ENCODE results near the gene CHRM1. TPM values are rescaled to one million over a fixed set of nuclear protein-coding genes. Genes with fewer than 3 reads are reported as not detected.
"Not testable (repeated sequence)": the region's sequence is repeated elsewhere in the genome, so short reads cannot be mapped to it uniquely, and the experiment has no call there.

Gene CHRM1
- total and polyA plus RNA-seq, 8 donors, result 0.12 to 19.4 (median 2.5) TPM; not detected in 2

DNA sequence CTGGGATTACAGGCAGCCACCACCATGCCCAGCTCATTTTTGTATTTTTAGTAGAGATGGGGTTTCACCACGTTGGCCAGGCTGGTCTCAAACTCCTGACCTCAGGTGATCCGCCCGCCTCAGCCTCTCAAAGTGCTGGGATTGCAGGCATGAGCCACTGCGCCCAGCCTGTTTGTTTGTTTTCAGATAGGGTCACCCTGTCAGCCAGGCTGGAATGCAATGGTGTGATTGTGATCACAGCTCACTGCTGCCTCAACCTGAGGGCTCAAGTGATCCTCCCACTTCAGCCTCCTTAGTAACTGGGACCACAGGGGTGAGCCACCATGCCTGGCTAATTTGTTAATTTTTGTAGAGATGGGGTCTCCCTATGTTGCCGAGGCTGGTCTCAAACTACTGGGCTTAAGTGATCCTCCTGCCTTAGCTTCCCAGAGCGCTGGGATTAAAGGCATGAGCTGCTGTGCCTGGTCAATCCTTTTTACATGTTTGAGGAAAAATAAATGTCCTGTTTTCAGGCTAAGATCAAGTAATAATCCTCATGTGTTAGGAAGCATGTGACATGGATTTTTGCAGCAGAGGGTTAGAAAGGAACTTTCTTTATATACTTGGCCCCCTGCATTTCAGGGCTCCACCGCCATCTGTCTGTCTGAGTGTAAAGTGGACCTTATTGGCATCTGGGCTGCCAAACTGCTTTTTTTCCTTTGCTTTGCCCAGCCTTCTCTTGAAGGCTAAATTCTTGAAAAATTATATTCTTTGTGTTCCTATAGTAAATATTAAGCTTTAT lies 45.3 kb downstream of the CHRM1 start:
- no peaks in the 10 kb centered on the region for H3K36me3 ChIP-seq
- DNase-seq, result peak; percentile 26 to 63
- TF ChIP-seq, protein P1, sequence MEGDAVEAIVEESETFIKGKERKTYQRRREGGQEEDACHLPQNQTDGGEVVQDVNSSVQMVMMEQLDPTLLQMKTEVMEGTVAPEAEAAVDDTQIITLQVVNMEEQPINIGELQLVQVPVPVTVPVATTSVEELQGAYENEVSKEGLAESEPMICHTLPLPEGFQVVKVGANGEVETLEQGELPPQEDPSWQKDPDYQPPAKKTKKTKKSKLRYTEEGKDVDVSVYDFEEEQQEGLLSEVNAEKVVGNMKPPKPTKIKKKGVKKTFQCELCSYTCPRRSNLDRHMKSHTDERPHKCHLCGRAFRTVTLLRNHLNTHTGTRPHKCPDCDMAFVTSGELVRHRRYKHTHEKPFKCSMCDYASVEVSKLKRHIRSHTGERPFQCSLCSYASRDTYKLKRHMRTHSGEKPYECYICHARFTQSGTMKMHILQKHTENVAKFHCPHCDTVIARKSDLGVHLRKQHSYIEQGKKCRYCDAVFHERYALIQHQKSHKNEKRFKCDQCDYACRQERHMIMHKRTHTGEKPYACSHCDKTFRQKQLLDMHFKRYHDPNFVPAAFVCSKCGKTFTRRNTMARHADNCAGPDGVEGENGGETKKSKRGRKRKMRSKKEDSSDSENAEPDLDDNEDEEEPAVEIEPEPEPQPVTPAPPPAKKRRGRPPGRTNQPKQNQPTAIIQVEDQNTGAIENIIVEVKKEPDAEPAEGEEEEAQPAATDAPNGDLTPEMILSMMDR (IDR thresholded peaks at IDR 0.05), result no peak
- TF ChIP-seq POLR2A (IDR thresholded peaks at IDR 0.05) (no peak), EP300 (IDR thresholded peaks at IDR 0.05) (no peak), POLR2AphosphoS5 (IDR thresholded peaks at IDR 0.05) (peak in 1 of 3 donors; percentile 39)
- no peak overlapping the region for H3K4me3 ChIP-seq
- 53 to 68% (median 56%) methylated on average over 7 of the region's 7 CpGs for WGBS, 5 donors
- H3K27ac ChIP-seq, result peak overlapping the region in 4 of 5 donors; percentile 7 to 44 (median 20)
- H3K4me1 ChIP-seq, result peaks cover 23 to 51% (median 37%) of the 10 kb centered on the region in 4 donors
- no peaks in the 10 kb centered on the region for H3K27me3 ChIP-seq
- intact Hi-C loops (cut with DNase I; ENCODE audit: low total_unique reads), result no loop called here
- H3K9me3 ChIP-seq, result no peaks in the 10 kb centered on the region

- Histone ChIP-seq H3K9me3 (no peaks in the 10 kb centered on the region), H3K4me1 (peaks cover 13 to 44% (median 30%) of the 10 kb centered on the region in 4 donors), H3K4me3 (no peak overlapping the region), H3K27ac (no peak overlapping the region), H3K27me3 (no peaks in the 10 kb centered on the region), H3K36me3 (no peaks in the 10 kb centered on the region)
- intact Hi-C loops (cut with DNase I; ENCODE audit: low total_unique reads), result no loop called here
- 96 to 98% (median 98%) methylated on average over 7 of the region's 7 CpGs for WGBS, 5 donors
- DNase-seq, result no peak
- TF ChIP-seq POLR2AphosphoS5 (IDR thresholded peaks at IDR 0.05) (no peak), POLR2A (IDR thresholded peaks at IDR 0.05) (no peak), EP300 (IDR thresholded peaks at IDR 0.05) (no peak)
- TF ChIP-seq, protein P1 (IDR thresholded peaks at IDR 0.05), result no peak
Measured at GRCh38 chr11:62874851-62875250, 46.3 kb downstream of the CHRM1 start.

DNA sequence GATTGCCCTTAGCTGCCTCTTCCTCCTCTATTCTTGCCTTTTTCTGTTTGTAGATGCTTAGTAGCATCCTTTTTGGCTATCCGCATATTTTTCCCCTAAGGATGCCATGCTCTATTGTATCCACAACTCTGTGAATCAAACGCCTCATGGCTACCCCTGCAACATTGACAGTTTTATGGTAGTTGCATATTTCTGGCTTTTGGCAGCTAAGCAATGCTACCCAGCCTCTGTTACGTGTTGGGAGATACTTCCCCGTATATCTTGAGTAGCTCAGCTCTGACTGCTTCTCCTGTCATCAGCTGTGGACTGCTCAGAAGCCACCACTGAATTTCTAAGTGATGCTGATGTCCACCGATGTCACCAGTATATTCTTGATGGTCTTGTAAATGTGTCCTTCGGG lies 55.5 kb downstream of the CHRM1 start:
- H3K36me3 ChIP-seq, result no peaks in the 10 kb centered on the region
- no peak for DNase-seq
- TF ChIP-seq, protein P1 (IDR thresholded peaks at IDR 0.05), result no peak
- TF ChIP-seq EP300 (IDR thresholded peaks at IDR 0.05) (no peak), POLR2A (IDR thresholded peaks at IDR 0.05) (no peak), POLR2AphosphoS5 (IDR thresholded peaks at IDR 0.05) (no peak)
- no peaks in the 10 kb centered on the region for H3K9me3 ChIP-seq
- 79 to 91% (median 87%) methylated on average over 6 of the region's 6 CpGs for WGBS, 5 donors
- no peak overlapping the region for H3K4me3 ChIP-seq
- intact Hi-C loops (cut with DNase I; ENCODE audit: low total_unique reads), result no loop called here
- no peaks in the 10 kb centered on the region for H3K27me3 ChIP-seq
- H3K4me1 ChIP-seq, result peaks cover 0 to 9% (median 4%) of the 10 kb centered on the region in 4 donors
- H3K27ac ChIP-seq, result no peak overlapping the region

DNA sequence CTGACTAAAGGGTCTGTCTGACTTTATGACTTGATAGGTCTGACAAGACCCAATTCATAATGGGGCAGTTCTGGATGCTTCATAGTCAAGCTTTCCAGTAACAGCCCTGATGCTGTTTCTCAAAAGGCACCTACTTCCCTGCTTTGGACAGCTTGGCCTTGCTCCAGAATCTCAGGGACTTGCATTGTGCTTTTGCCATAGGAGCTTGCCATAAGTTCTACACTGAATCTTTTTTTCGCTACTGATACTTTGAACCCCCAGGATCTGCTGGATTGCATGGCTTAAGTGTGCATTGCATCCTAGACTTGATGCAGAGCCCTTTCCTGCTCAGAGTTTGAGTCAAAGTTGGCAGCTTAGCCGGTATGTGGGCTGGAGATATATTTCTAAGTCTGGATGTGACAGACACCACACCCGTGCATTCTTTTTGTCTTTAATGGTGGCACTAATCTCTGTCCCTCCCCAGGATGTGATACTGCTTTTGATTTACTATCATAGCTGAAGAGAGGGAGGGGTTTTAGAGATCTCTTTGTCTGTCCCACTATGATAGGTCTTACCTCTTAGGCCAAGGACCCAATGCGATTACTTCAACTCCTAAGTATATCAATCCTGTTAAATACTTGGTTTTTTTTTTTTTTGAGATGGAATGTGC lies 57.4 kb downstream of the CHRM1 start:
- Histone ChIP-seq H3K27ac (no peak overlapping the region), H3K4me3 (no peak overlapping the region), H3K9me3 (no peaks in the 10 kb centered on the region), H3K36me3 (no peaks in the 10 kb centered on the region), H3K27me3 (no peaks in the 10 kb centered on the region), H3K4me1 (peaks cover 0 to 11% (median 4%) of the 10 kb centered on the region in 4 donors)
- intact Hi-C loops (cut with DNase I; ENCODE audit: low total_unique reads), result no loop called here
- TF ChIP-seq POLR2A (IDR thresholded peaks at IDR 0.05), result no peak
- TF ChIP-seq EP300 (IDR thresholded peaks at IDR 0.05), result no peak
- no peak for TF ChIP-seq POLR2AphosphoS5 (IDR thresholded peaks at IDR 0.05)
- TF ChIP-seq, protein P1 (IDR thresholded peaks at IDR 0.05), result no peak
- WGBS, 5 donors, result 70 to 79% (median 76%) methylated on average over 4 of the region's 4 CpGs
- DNase-seq, result no peak

DNA sequence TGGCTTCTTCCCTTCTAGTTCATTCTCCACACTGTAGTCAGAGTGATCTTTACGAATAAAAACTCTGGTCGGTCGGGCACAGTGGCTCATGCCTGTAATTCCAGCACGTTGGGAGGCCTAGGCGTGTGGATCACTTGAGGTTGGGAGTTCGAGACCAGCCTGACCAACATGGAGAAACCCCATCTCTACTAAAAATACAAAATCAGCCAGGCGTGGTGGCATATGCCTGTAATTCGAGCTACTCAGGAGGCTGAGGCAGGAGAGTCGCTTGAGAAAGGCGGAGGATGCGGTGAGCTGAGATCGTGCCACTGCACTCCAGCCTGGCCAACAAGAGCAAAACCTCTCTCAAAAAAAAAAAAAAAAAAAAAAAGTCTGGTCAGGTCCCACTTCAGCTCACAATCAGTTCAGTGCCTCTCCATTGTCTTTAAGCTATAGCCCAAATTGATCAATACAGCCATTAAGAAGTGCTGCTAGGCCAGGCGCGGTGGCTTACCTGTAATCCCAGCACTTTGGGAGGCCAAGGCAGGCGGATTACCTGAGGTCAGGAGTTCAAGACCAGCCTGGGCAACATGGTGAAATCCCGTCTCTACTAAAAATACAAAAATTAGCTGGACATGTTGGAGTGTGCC lies 59.5 kb downstream of the CHRM1 start:
- DNase-seq; intact Hi-C loops (cut with DNase I; ENCODE audit: low total_unique reads); H3K9me3 ChIP-seq; H3K4me3 ChIP-seq; H3K36me3 ChIP-seq; H3K27ac ChIP-seq; H3K27me3 ChIP-seq: not testable (repeated sequence)
- H3K4me1 ChIP-seq, result peaks cover 6 to 27% (median 15%) of the 10 kb centered on the region in 4 donors
- WGBS, 5 donors, result 90 to 94% (median 92%) methylated on average over 16 of the region's 16 CpGs

All from stomach (tissue), 9 donors.